MCF 10A (cell line): ENCODE measurements around the gene TCTN2. TPM values are rescaled to one million over a fixed set of nuclear protein-coding genes. Genes with fewer than 3 reads are reported as not detected.

Experiments
- BruUV-seq: library from RNA; stranded (reverse); fragments of 400-500 nt; replicated peaks from 2 replicates; lab custom pipeline; 2021; lab: Mats Ljungman, UMichigan
- CTCF ChIA-PET: fragments of 300-600 bp; sonication (Branson Sonifier 250); formaldehyde crosslinking; extraction: SDS; loops from one replicate; lab custom pipeline; 2021; ENCODE audit warnings: antibody characterized with exemption, inconsistent platforms; lab: Yijun Ruan, JAX
- POLR2A ChIA-PET: fragments of 300-600, 350-650 bp; sonication (Branson Sonifier 250); formaldehyde crosslinking; extraction: SDS; loops from one replicate; lab custom pipeline; 2020; ENCODE audit warnings: antibody characterized with exemption, inconsistent platforms; lab: Yijun Ruan, JAX
- DNase-seq: peaks from one replicate; pipeline ENCODE4 v3.0.0-alpha.2; 2018; ENCODE audit not compliant: unreplicated experiment
- H3K27ac Mint-ChIP-seq: one replicate; pipeline ENCODE4 v1.8.0; 2022; ENCODE audit warnings: mild to moderate bottlenecking, low read depth, mixed read lengths; ENCODE audit not compliant: unreplicated experiment
- H3K27me3 Mint-ChIP-seq: one replicate; pipeline ENCODE4 v1.8.0; 2022; ENCODE audit warnings: mixed read lengths; ENCODE audit not compliant: insufficient read depth, unreplicated experiment
- H3K36me3 Mint-ChIP-seq: one replicate; pipeline ENCODE4 v1.8.0; 2022; ENCODE audit warnings: mild to moderate bottlenecking, moderate library complexity, mixed read lengths; ENCODE audit not compliant: insufficient read depth, unreplicated experiment
- H3K4me1 Mint-ChIP-seq: one replicate; pipeline ENCODE4 v1.8.0; 2022; ENCODE audit warnings: mixed read lengths; ENCODE audit not compliant: insufficient read depth, unreplicated experiment
- H3K4me3 Mint-ChIP-seq: one replicate; pipeline ENCODE4 v1.8.0; 2022; ENCODE audit warnings: mild to moderate bottlenecking, moderate library complexity, mixed read lengths; ENCODE audit not compliant: unreplicated experiment
- H3K9me3 Mint-ChIP-seq: one replicate; pipeline ENCODE4 v1.8.0; 2022; ENCODE audit warnings: mixed read lengths; ENCODE audit not compliant: unreplicated experiment
- intact Hi-C: fragments of 100-400 bp; cut with micrococcal nuclease; formaldehyde crosslinking; loops from 2 replicates; pipeline ENCODE4 v1.14.1; 2022
- total RNA-seq: library from RNA; stranded (reverse); gene quantifications from 2 replicates; pipeline ENCODE4 v1.2.3, GENCODE V29; 2022
- TF ChIP-seq, protein P1 (sequence below): fragments of 200-600 bp; IDR thresholded peaks from one replicate; pipeline ENCODE4 v1.8.0; 2022; ENCODE audit warnings: antibody characterized with exemption, mild to moderate bottlenecking; ENCODE audit not compliant: unreplicated experiment

The TCTN2 gene
- total RNA-seq, 1 experiment from 2014 or later, result 5.0 TPM

DNA sequence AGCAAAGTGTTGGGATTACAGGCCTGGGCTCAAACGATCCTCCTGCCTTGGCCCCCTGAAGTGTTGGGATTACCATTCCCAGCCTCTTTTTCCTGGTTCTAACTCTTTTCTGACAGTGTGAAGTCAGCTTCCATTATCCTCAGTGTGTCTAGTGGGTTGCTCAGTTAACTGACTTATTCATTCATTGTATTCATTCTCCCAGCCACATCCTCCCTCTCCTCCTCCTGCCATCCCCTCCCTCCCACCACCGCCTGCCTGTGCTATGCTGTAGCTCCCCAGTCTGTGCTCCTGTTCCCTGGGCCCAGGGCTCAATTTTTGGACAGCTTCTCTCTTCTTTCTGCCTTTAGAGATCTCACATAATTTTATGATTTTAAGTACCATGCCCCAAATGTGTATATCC lies 60.7 kb downstream of the TCTN2 start:
- no peak overlapping the region for H3K4me3 Mint-ChIP-seq
- no peak overlapping the region for H3K27ac Mint-ChIP-seq
- no peaks in the 10 kb centered on the region for H3K27me3 Mint-ChIP-seq

DNA sequence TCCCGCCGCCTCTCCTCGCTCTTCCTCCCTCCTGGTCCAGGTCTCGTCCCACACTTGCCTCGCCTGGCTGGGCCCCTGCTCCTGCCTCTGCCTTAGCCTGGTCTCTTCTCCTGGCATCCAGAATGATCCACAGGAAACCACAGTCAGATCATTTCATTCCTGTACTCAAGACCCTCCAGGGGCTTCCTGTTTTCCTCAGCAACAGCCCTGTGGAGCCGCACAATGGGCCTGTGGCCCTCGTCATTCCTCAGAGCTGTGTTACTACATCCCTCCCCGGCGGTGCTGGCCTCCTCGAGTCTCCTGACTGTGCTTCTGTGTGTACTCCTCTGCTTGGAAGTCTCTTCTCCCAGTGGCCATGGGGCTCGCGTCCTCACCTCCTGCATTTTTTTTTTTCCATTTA lies 61.3 kb downstream of the TCTN2 start:
- ChIA-PET POLR2A (no interaction called here), CTCF (no interaction called here)
- Mint-ChIP-seq H3K27ac (no peak overlapping the region), H3K4me1 (no peaks in the 10 kb centered on the region), H3K4me3 (no peak overlapping the region), H3K27me3 (no peaks in the 10 kb centered on the region), H3K9me3 (no peaks in the 10 kb centered on the region), H3K36me3 (peaks cover 88% of the 10 kb centered on the region)
- DNase-seq, result no peak
- TF ChIP-seq, protein P1, sequence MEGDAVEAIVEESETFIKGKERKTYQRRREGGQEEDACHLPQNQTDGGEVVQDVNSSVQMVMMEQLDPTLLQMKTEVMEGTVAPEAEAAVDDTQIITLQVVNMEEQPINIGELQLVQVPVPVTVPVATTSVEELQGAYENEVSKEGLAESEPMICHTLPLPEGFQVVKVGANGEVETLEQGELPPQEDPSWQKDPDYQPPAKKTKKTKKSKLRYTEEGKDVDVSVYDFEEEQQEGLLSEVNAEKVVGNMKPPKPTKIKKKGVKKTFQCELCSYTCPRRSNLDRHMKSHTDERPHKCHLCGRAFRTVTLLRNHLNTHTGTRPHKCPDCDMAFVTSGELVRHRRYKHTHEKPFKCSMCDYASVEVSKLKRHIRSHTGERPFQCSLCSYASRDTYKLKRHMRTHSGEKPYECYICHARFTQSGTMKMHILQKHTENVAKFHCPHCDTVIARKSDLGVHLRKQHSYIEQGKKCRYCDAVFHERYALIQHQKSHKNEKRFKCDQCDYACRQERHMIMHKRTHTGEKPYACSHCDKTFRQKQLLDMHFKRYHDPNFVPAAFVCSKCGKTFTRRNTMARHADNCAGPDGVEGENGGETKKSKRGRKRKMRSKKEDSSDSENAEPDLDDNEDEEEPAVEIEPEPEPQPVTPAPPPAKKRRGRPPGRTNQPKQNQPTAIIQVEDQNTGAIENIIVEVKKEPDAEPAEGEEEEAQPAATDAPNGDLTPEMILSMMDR, result no peak
- intact Hi-C loops, result no loop called here
- BruUV-seq, result no TSS peak

More for the DNA sequence above, 60.7 kb downstream of the TCTN2 start:
- ChIA-PET CTCF (interaction anchor here (0.9 kb wide), 1 partner anchor 301 kb away, joined by 3 read pairs; no protein-coding TSS in a partner anchor), POLR2A (no interaction called here)
- DNase-seq, result no peak
- intact Hi-C loops, result no loop called here
- BruUV-seq, result no TSS peak
- Mint-ChIP-seq H3K4me1 (no peaks in the 10 kb centered on the region), H3K36me3 (peaks cover 83% of the 10 kb centered on the region), H3K9me3 (no peaks in the 10 kb centered on the region)
- TF ChIP-seq, protein P1, result no peak

DNA sequence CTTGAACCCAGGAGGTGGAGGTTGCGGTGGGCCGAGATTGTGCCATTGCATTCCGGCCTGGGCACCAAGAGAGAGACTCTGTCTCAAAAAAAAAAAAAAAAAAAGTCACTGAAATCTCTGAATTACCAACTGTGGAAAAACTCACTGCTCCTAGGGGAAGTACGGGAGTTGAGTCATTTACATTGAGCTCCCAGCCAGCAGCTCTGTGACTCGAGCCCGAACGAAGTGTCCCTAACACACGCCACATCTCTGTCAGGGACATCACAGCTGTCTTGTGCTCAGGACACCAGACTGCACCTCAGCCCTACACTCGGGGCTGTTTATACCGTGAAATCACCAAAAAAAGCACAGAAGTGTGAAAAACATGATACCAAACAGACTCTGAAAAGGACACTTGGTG lies 62.3 kb downstream of the TCTN2 start:
- Mint-ChIP-seq H3K36me3 (peaks cover 85% of the 10 kb centered on the region), H3K4me3 (no peak overlapping the region), H3K9me3 (no peaks in the 10 kb centered on the region), H3K27ac (no peak overlapping the region), H3K27me3 (no peaks in the 10 kb centered on the region), H3K4me1 (no peaks in the 10 kb centered on the region)
- CTCF ChIA-PET, result interaction anchor here (0.7 kb wide), 1 partner anchor 1488 kb away, joined by 5 read pairs; no protein-coding TSS in a partner anchor
- TF ChIP-seq, protein P1, result no peak
- POLR2A ChIA-PET, result no interaction called here
- intact Hi-C loops, result no loop called here
- DNase-seq, result no peak
- BruUV-seq, result no TSS peak

DNA sequence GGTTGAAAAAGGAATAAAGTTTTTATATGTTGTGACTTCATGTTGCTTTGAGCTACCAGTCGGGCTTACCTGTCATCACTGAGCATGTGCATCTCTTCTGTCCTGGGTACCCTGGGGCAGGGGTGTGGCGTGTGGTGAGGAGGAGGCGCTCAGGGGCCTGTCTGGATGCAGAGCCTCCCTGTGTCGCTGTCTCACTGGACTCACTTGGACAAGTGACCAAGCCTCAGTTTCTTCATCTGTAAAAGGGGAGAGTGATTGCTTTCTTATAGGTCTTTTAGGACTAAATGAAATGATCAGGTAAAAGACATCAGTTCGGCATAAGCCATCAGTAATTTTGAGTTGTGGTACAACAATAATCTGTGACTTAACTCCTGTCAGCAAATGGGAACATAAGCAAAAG lies 63.4 kb downstream of the TCTN2 start:
- BruUV-seq, result no TSS peak

More for the DNA sequence above, 63.4 kb downstream of the TCTN2 start:
- Mint-ChIP-seq H3K27ac (no peak overlapping the region), H3K36me3 (peaks cover 84% of the 10 kb centered on the region), H3K9me3 (no peaks in the 10 kb centered on the region), H3K4me3 (no peak overlapping the region), H3K4me1 (no peaks in the 10 kb centered on the region), H3K27me3 (no peaks in the 10 kb centered on the region)
- ChIA-PET POLR2A (no interaction called here), CTCF (interaction anchor here (0.8 to 0.9 kb wide), 2 partner anchors 11 to 15 kb away, joined by 3 read pairs; no protein-coding TSS in a partner anchor)
- TF ChIP-seq, protein P1, result no peak
- DNase-seq, result no peak
- intact Hi-C loops, result no loop called here
